ENCODE measurements around the gene ERP27.

Gene ERP27

GRCh38 chr12:14946861-14947260, 8.5 kb upstream of the ERP27 start:
- peaks cover 9 to 23% of the 10 kb centered on the region in 2 experiments for H3K4me1 ChIP-seq (ENCODE audit: control insufficient read depth in 1 of 2, insufficient read depth in 2 of 2, low read length in 2 of 2)
- peaks cover 26% of the 10 kb centered on the region for H3K79me1 ChIP-seq (ENCODE audit: low read length)
- H3K4ac ChIP-seq (ENCODE audit: low read depth, low read length): no peak overlapping the region
- H3K14ac ChIP-seq (ENCODE audit: low read length): no peak overlapping the region
- WGBS (ENCODE audit: extremely low coverage, insufficient coverage, insufficient read length): no CpG with 5 or more reads among the region's 1 CpG
- no peaks in the 10 kb centered on the region for H3K27me3 ChIP-seq (ENCODE audit: insufficient read depth, low read length)
- H4K8ac ChIP-seq (ENCODE audit: low read depth, low read length): no peak overlapping the region
- H2BK12ac ChIP-seq (ENCODE audit: low read length): no peak overlapping the region
- H3K23ac ChIP-seq (ENCODE audit: low read length): no peak overlapping the region
- H2BK120ac ChIP-seq (ENCODE audit: insufficient read depth, low read length, poor library complexity): no peak overlapping the region
- no peak overlapping the region for H3K4me2 ChIP-seq (ENCODE audit: low read length)
- no peak overlapping the region for H3K9ac ChIP-seq (ENCODE audit: low read length)
- no peak overlapping the region for H3K18ac ChIP-seq (ENCODE audit: low read length)
- H2AFZ ChIP-seq (ENCODE audit: insufficient read depth, low read length, poor library complexity): no peak overlapping the region
- H3K27ac ChIP-seq (ENCODE audit: low read depth, low read length): no peak overlapping the region
- DNase-seq: no peak
- no peak overlapping the region for H4K12ac ChIP-seq (ENCODE audit: low read depth, low read length)
- no peak overlapping the region for H3K4me3 ChIP-seq (ENCODE audit: low read depth, low read length)
- H4K91ac ChIP-seq (ENCODE audit: low read depth, low read length): no peak overlapping the region
- no peak overlapping the region for H2BK5ac ChIP-seq (ENCODE audit: low read depth, low read length, poor library complexity)
- no peaks in the 10 kb centered on the region for H3K79me2 ChIP-seq (ENCODE audit: control insufficient read depth, insufficient read depth, low read length, poor library complexity)
- no peaks in the 10 kb centered on the region for H3K9me3 ChIP-seq (ENCODE audit: insufficient read depth, low read depth, low read length)
- H3K36me3 ChIP-seq (ENCODE audit: control insufficient read depth in 1 of 2, insufficient read depth in 2 of 2, low read length in 2 of 2): peaks cover 6 to 8% of the 10 kb centered on the region in 2 experiments
- no peak overlapping the region for H2AK5ac ChIP-seq (ENCODE audit: low read length)

DNA sequence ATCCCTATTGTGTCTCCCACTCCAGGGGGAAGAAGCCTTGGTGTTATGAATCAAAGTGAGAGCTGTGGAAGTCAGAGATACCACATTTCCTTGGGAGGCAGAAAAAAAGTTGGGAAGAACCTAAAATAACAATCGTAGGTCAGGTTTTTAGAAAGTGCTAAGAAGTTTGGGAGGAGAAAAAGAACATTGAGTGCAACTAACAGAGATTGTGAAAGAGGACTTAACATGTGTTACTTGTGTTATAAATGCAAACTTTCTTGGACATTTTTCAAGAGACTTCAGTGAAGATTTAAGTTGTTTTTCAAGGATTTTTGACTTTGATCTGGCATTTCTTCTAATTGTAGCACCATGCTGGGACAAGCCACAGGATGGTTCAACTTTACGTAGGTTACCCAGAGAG, 7.8 kb upstream of the ERP27 start:
- H2AK5ac ChIP-seq (ENCODE audit: low read length): no peak overlapping the region
- peaks cover 22% of the 10 kb centered on the region for H3K79me1 ChIP-seq (ENCODE audit: low read length)
- no peak overlapping the region for H2BK120ac ChIP-seq (ENCODE audit: insufficient read depth, low read length, poor library complexity)
- no peak overlapping the region for H2AFZ ChIP-seq (ENCODE audit: insufficient read depth, low read length, poor library complexity)
- DNase-seq: no peak
- no CpG with 5 or more reads among the region's 2 CpGs for WGBS (ENCODE audit: extremely low coverage, insufficient coverage, insufficient read length)
- H3K4me3 ChIP-seq (ENCODE audit: low read depth, low read length): no peak overlapping the region
- no peak overlapping the region for H4K8ac ChIP-seq (ENCODE audit: low read depth, low read length)
- peaks cover 7 to 19% of the 10 kb centered on the region in 2 experiments for H3K4me1 ChIP-seq (ENCODE audit: control insufficient read depth in 1 of 2, insufficient read depth in 2 of 2, low read length in 2 of 2)
- H3K27me3 ChIP-seq (ENCODE audit: insufficient read depth, low read length): no peaks in the 10 kb centered on the region
- no peak overlapping the region for H3K27ac ChIP-seq (ENCODE audit: low read depth, low read length)
- no peak overlapping the region for H3K4ac ChIP-seq (ENCODE audit: low read depth, low read length)
- no peak overlapping the region for H3K18ac ChIP-seq (ENCODE audit: low read length)
- H4K91ac ChIP-seq (ENCODE audit: low read depth, low read length): no peak overlapping the region
- no peak overlapping the region for H3K14ac ChIP-seq (ENCODE audit: low read length)
- H3K9ac ChIP-seq (ENCODE audit: low read length): no peak overlapping the region
- H3K9me3 ChIP-seq (ENCODE audit: insufficient read depth, low read depth, low read length): no peaks in the 10 kb centered on the region
- no peak overlapping the region for H2BK5ac ChIP-seq (ENCODE audit: low read depth, low read length, poor library complexity)
- H3K23ac ChIP-seq (ENCODE audit: low read length): no peak overlapping the region
- H3K79me2 ChIP-seq (ENCODE audit: control insufficient read depth, insufficient read depth, low read length, poor library complexity): no peaks in the 10 kb centered on the region
- H3K4me2 ChIP-seq (ENCODE audit: low read length): no peak overlapping the region
- H4K12ac ChIP-seq (ENCODE audit: low read depth, low read length): no peak overlapping the region
- peaks cover 6 to 8% of the 10 kb centered on the region in 2 experiments for H3K36me3 ChIP-seq (ENCODE audit: control insufficient read depth in 1 of 2, insufficient read depth in 2 of 2, low read length in 2 of 2)
- peak overlapping the region; percentile 8 for H2BK12ac ChIP-seq (ENCODE audit: low read length)

- no peak overlapping the region for H4K8ac ChIP-seq (ENCODE audit: low read depth, low read length)
- no CpG with 5 or more reads among the region's 12 CpGs for WGBS (ENCODE audit: extremely low coverage, insufficient coverage, insufficient read length)
Measured at GRCh38 chr12:14942196-14942931, 4.0 kb upstream of the ERP27 start.

DNA sequence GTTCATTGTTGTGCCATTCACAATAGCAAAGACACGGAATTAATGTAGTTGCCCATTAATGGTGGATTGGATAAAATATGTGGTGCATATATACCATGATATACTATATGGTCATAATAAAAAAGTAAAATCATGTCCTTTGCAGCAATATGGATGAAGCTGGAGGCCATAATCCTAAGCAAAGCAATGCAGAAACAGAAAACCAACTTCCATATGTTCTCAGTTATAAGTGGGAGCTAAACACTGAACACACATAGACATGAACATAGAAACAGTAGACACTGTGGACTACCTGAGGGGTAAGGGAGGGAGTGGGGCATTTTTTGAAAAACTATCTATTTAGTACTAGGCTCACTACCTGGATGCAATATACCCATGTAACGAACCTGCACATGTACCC, 3.0 kb upstream of the ERP27 start:
- H3K79me1 ChIP-seq (ENCODE audit: low read length): peaks cover 8% of the 10 kb centered on the region
- no peak overlapping the region for H4K8ac ChIP-seq (ENCODE audit: low read depth, low read length)
- DNase-seq: no peak
- H3K9ac ChIP-seq (ENCODE audit: low read length): no peak overlapping the region
- H3K27ac ChIP-seq (ENCODE audit: low read depth, low read length): no peak overlapping the region
- H4K12ac ChIP-seq (ENCODE audit: low read depth, low read length): no peak overlapping the region
- H3K36me3 ChIP-seq (ENCODE audit: control insufficient read depth in 1 of 2, insufficient read depth in 2 of 2, low read length in 2 of 2): peaks cover 5 to 8% of the 10 kb centered on the region in 2 experiments
- H3K79me2 ChIP-seq (ENCODE audit: control insufficient read depth, insufficient read depth, low read length, poor library complexity): no peaks in the 10 kb centered on the region
- no peak overlapping the region for H4K91ac ChIP-seq (ENCODE audit: low read depth, low read length)
- H3K4me3 ChIP-seq (ENCODE audit: low read depth, low read length): no peak overlapping the region
- H3K4me1 ChIP-seq (ENCODE audit: control insufficient read depth in 1 of 2, insufficient read depth in 2 of 2, low read length in 2 of 2): peaks cover 2 to 3% of the 10 kb centered on the region in 2 experiments
- H2BK12ac ChIP-seq (ENCODE audit: low read length): no peak overlapping the region
- H3K23ac ChIP-seq (ENCODE audit: low read length): no peak overlapping the region
- H3K4ac ChIP-seq (ENCODE audit: low read depth, low read length): no peak overlapping the region
- no peak overlapping the region for H3K14ac ChIP-seq (ENCODE audit: low read length)
- no peak overlapping the region for H2AFZ ChIP-seq (ENCODE audit: insufficient read depth, low read length, poor library complexity)
- WGBS (ENCODE audit: extremely low coverage, insufficient coverage, insufficient read length): no CpG with 5 or more reads among the region's 2 CpGs
- no peaks in the 10 kb centered on the region for H3K9me3 ChIP-seq (ENCODE audit: insufficient read depth, low read depth, low read length)
- no peak overlapping the region for H3K4me2 ChIP-seq (ENCODE audit: low read length)
- no peaks in the 10 kb centered on the region for H3K27me3 ChIP-seq (ENCODE audit: insufficient read depth, low read length)
- no peak overlapping the region for H2AK5ac ChIP-seq (ENCODE audit: low read length)
- H3K18ac ChIP-seq (ENCODE audit: low read length): no peak overlapping the region
- H2BK5ac ChIP-seq (ENCODE audit: low read depth, low read length, poor library complexity): no peak overlapping the region
- no peak overlapping the region for H2BK120ac ChIP-seq (ENCODE audit: insufficient read depth, low read length, poor library complexity)

More at GRCh38 chr12:14942196-14942931, 4.0 kb upstream of the ERP27 start:
- Histone ChIP-seq H2AFZ (ENCODE audit: insufficient read depth, low read length, poor library complexity) (no peak overlapping the region), H3K27me3 (ENCODE audit: insufficient read depth, low read length) (no peaks in the 10 kb centered on the region), H2BK5ac (ENCODE audit: low read depth, low read length, poor library complexity) (no peak overlapping the region), H3K27ac (ENCODE audit: low read depth, low read length) (no peak overlapping the region), H3K36me3 (ENCODE audit: control insufficient read depth in 1 of 2, insufficient read depth in 2 of 2, low read length in 2 of 2) (peaks cover 6 to 8% of the 10 kb centered on the region in 2 experiments), H3K18ac (ENCODE audit: low read length) (no peak overlapping the region), H2BK12ac (ENCODE audit: low read length) (no peak overlapping the region), H4K12ac (ENCODE audit: low read depth, low read length) (no peak overlapping the region), H3K4me2 (ENCODE audit: low read length) (no peak overlapping the region), H3K79me2 (ENCODE audit: control insufficient read depth, insufficient read depth, low read length, poor library complexity) (no peaks in the 10 kb centered on the region), H3K4ac (ENCODE audit: low read depth, low read length) (no peak overlapping the region), H3K14ac (ENCODE audit: low read length) (no peak overlapping the region), H3K23ac (ENCODE audit: low read length) (no peak overlapping the region), H4K91ac (ENCODE audit: low read depth, low read length) (no peak overlapping the region), H2AK5ac (ENCODE audit: low read length) (no peak overlapping the region), H3K79me1 (ENCODE audit: low read length) (peaks cover 7% of the 10 kb centered on the region), H3K4me3 (ENCODE audit: low read depth, low read length) (peak overlapping the region; percentile 30), H3K9me3 (ENCODE audit: insufficient read depth, low read depth, low read length) (no peaks in the 10 kb centered on the region), H3K9ac (ENCODE audit: low read length) (no peak overlapping the region), H2BK120ac (ENCODE audit: insufficient read depth, low read length, poor library complexity) (no peak overlapping the region), H3K4me1 (ENCODE audit: control insufficient read depth in 1 of 2, insufficient read depth in 2 of 2, low read length in 2 of 2) (peaks cover 0 to under 1% of the 10 kb centered on the region in 2 experiments)
- no peak for DNase-seq

Data from trophoblast cell (in vitro differentiated cells and primary cell).